GM18867 (cell line): ENCODE results near the gene COL5A1.

Experiments used
- ATAC-seq: cut with Tn5 transposase; IDR thresholded peaks from one replicate; pipeline ENCODE4 v1.9.1; 2021; ENCODE audit warnings: mild to moderate bottlenecking, moderate library complexity; ENCODE audit not compliant: unreplicated experiment

The COL5A1 gene

GRCh38 chr9:134808447-134808792 lies 166.8 kb downstream of the COL5A1 start:
- no peak for ATAC-seq

GRCh38 chr9:134809292-134809691 lies 167.7 kb downstream of the COL5A1 start:
- no peak for ATAC-seq

- ATAC-seq: no peak
Observed at GRCh38 chr9:134809826-134810225, 168.2 kb downstream of the COL5A1 start.

GRCh38 chr9:134811079-134811672 lies 169.6 kb downstream of the COL5A1 start:
- no peak for ATAC-seq

GRCh38 chr9:134811673-134812342 lies 170.2 kb downstream of the COL5A1 start:
- ATAC-seq: no peak

GRCh38 chr9:134812343-134812673 lies 170.7 kb downstream of the COL5A1 start:
- no peak for ATAC-seq

GRCh38 chr9:134813841-134814240 lies 172.2 kb downstream of the COL5A1 start:
- no peak for ATAC-seq

- no peak for ATAC-seq
Observed at GRCh38 chr9:134814598-134815215, 173.1 kb downstream of the COL5A1 start.

GRCh38 chr9:134815435-134816214 lies 174.0 kb downstream of the COL5A1 start:
- ATAC-seq: no peak

GRCh38 chr9:134816264-134816663 lies 174.7 kb downstream of the COL5A1 start:
- no peak for ATAC-seq

- ATAC-seq: no peak
Observed at GRCh38 chr9:134818000-134818568, 176.5 kb downstream of the COL5A1 start.

- no peak for ATAC-seq
Observed at GRCh38 chr9:134818591-134818990, 177.0 kb downstream of the COL5A1 start.

GRCh38 chr9:134820901-134821300 lies 179.3 kb downstream of the COL5A1 start:
- no peak for ATAC-seq

GRCh38 chr9:134822541-134822940 lies 180.9 kb downstream of the COL5A1 start:
- ATAC-seq: no peak

- ATAC-seq: no peak
Observed at GRCh38 chr9:134823623-134824022, 182.0 kb downstream of the COL5A1 start.

- ATAC-seq: no peak
Observed at GRCh38 chr9:134824583-134824982, 183.0 kb downstream of the COL5A1 start.

GRCh38 chr9:134825025-134825424 lies 183.4 kb downstream of the COL5A1 start:
- ATAC-seq: no peak

GRCh38 chr9:134826336-134827285 lies 185.0 kb downstream of the COL5A1 start:
- ATAC-seq: no peak

GRCh38 chr9:134827559-134827958 lies 186.0 kb downstream of the COL5A1 start:
- ATAC-seq: no peak

- ATAC-seq: no peak
Observed at GRCh38 chr9:134827993-134828392, 186.4 kb downstream of the COL5A1 start.
